OCI-M2 (cell line): ENCODE measurements around the gene ZDHHC17.

Experiments used
- DNase-seq: peaks from one replicate; lab custom pipeline; 2025; ENCODE audit not compliant: unreplicated experiment; lab: John Stamatoyannopoulos, UW

The ZDHHC17 gene

GRCh38 chr12:76876696-76877229, 112.8 kb downstream of the ZDHHC17 start:
- no peak for DNase-seq

DNA sequence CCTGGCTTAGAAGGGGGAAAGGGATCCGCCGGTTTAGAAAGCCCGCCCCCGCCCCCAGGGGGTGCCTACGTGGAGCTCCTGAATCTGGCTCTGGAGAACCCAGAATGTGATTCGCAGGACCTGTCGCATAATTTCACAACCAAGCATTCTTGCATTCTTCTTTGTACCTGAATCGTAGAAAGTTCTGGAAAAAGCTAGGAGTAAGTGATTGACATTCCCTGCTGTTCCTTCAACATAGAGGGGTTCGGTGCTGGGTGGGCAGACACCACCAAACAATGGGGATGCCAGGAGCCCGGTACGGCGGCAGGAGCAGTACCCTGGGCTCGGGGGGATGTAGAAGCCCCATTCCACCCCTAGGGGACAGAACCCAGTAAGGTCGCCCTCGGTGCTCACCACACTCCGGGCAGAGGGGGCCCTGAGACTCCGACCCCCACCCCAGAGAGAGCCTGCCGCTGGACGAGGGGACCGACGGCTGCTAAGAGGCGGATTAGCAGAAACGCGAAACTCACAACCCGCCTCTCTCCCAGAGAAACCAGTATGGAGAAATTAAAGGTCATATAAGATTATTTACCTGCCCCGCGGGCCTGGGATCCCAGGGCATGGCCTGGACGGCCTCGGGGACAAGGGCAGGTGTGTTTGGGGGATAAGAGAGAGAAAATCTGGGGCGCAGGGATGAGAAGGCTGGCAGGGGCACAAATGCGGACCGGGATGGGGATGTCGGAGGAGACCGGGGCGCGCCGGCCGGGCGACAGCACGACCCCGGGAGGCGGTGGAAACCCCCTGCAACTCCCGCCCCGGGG, 114.4 kb downstream of the ZDHHC17 start:
- no peak for DNase-seq

GRCh38 chr12:76878899-76879709, 115.2 kb downstream of the ZDHHC17 start, which contains the start of gene CSRP2:
TSS of gene CSRP2 (minus strand) at chr12:76879019. CDS start at chr12:76866260, 12,759 bp downstream.
- peak; percentile 34 for DNase-seq

DNA sequence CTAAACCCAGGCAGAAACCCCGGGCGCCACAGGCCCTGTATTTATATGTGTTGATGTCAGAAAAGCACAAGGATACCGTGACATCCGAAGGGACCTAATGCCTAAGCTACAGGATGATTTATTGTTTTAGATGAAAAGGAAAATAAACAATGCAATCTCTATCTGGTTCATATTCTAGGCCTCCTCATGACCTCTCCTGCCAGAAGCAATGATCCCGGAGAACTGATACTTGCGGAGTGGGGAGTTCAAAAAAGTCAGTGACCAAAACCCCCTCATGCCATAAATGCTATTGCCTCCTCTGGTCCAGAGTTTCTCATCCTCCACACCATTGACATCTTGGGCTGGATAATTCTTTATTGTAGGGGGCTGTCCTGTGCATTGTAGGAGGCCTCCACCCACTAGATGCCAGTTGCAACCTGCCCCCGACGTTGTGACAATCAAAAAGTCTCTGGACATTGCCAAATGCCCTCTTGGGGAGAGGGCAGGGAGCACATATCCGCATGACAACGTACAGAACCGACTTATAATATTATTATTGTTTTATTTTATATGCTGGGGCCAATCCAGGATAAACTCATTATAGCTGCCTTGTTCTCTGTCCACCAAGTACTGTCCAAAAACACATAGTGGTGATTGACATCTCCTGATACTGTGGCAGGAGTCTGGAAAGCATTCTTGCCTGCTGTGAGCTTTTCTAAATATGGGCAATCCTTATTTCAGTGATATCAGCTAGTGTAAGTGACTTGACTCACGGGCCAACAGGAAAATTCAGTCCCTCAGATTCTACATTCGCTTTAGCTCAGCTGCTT, 116.0 kb downstream of the ZDHHC17 start:
- no peak for DNase-seq

GRCh38 chr12:76880519-76881023, 116.7 kb downstream of the ZDHHC17 start:
- no peak for DNase-seq

DNA sequence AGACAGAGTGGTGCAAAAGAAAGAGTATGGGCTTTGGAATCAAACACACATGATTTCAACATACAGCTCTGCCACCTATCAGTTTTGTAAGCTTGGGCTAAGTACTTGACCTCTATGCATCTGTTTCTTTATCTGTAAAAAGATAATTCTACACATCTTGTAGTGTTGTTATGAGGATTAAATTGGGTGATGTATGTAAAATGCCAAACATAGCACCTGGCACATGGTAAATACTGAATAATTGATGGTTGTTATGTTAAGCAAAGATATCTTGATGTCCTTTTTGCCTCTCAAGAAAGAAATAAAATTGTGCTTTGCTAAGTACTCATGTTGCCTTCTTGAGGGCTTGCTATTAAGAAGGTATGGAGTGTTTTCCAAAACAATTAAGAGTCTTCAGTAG, 117.2 kb downstream of the ZDHHC17 start:
- no peak for DNase-seq

GRCh38 chr12:76882367-76882766, 118.5 kb downstream of the ZDHHC17 start:
- no peak for DNase-seq

DNA sequence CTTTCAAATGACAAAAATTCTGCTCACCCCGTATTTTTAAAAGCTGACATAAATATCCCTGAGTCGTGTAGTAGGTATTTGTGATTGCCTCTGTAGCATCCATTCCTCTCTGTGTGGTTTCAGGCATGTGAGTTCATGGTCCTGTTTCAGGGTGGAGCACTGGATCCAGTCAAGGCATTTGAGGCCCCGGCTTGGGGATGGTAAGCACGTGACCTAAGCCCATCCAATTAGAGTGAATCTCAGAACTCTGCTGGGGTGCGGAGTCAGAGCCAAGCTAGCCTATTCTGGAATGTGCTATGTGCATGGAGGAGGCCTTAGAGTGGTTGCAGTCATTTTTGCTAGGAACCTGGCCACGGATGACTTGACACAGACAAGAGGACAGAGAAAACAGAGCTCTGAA, 119.2 kb downstream of the ZDHHC17 start:
- no peak for DNase-seq

DNA sequence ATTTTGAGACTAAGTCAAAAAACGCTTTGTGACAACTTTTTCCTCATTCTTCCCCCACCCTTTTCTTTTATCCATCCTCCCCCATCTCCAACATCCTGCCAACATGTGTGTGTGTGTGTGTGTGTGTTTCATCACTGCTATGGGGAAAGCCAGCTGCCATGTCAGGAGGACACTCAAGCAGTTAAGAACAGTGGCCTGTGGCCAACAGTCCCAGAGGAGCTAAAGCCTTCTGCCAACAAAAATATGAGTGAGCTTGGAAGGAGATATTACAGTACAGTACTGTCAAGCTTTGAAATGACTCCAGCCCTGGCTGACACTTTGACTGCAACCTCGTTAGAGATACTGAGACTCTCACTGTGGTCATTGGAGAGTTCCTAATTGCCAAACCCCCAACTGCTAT, 119.9 kb downstream of the ZDHHC17 start:
- no peak for DNase-seq

- no peak for DNase-seq
Observed at GRCh38 chr12:76888775-76889174, 124.9 kb downstream of the ZDHHC17 start.

DNA sequence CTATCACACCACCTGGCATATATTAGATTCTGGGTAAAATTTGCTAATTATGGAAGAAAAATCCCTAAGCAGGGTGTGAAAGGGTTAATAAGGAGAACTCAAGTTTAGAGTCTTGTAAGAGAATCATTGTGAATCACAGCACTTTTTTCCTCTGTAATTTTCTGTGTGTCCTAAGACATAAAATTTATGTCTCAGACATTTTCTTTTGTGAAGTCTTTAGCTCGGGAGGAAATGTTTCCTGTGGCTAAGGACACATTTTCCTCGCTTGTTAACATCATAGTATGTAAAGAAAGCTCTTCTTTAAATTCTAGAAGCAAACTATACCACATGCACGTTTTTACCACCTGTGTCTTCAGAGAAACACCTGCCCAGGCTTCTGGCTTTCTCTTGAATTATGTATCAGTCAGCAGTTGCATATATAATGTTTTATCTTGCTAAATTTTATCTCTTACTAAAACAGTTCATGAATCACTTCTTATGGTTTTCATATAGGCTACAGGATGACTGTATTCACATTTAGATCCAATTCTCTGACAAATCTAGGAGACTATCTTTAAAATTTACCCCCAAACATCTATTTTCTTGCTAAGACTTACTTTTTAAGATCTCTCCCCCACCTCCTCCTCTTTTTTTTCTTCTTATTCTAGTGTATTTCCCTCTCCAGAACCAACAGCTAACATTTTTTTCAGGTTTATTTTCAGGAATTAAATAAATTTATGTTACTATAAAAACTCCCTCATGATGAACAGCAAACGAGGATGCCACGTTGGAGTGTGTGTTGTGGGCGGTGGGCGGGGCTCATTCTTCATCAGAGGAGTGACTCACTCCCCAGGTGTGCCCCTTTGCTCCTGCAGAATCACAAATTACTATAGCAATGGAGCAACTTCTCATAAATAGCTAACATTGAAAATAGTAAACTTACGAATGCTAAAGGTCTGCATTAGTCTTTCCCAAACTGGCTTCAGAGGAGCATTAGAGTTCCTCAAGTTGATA, 126.5 kb downstream of the ZDHHC17 start:
- DNase-seq = no peak

DNA sequence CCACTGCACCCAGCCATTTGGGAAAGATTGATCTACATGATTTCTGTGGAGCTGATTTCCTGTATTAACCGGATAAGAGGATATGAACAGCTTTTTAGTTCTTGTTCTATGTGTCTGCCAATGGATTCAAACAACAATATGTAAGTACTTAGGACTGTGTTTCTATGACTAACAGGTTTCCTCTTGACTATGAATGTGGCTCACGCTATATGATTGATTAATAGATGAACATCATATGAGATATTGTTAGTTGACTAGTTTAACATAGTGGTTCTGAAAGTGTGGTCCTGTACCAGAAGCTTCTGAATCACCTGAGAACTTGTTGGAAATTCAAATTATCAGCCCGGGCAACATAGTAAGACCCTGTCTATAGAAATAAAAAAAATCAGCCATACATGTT, 127.7 kb downstream of the ZDHHC17 start:
- DNase-seq = no peak

- no peak for DNase-seq
Observed at GRCh38 chr12:76895796-76896195, 131.9 kb downstream of the ZDHHC17 start.

DNA sequence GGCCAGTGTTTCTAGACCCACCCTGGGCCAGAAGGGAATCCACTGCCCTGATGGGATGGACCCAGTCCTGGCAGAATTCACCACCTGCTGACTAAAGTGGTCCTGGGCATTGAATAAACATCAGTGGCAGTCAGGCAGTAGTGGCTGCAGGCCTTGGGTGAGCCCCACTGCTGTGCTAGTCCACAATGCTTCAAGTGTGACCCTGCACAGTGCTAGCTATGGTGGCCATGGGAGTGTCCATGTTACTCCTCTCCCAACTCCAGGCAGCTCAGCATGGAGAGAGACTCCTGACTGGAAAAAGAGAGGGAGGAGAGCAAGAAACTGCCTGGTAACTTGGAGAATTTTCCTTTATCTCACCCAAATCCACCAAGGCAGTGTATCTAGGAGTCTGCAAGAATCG, 132.4 kb downstream of the ZDHHC17 start:
- DNase-seq = no peak

GRCh38 chr12:76898442-76898841, 134.5 kb downstream of the ZDHHC17 start:
- no peak for DNase-seq

DNA sequence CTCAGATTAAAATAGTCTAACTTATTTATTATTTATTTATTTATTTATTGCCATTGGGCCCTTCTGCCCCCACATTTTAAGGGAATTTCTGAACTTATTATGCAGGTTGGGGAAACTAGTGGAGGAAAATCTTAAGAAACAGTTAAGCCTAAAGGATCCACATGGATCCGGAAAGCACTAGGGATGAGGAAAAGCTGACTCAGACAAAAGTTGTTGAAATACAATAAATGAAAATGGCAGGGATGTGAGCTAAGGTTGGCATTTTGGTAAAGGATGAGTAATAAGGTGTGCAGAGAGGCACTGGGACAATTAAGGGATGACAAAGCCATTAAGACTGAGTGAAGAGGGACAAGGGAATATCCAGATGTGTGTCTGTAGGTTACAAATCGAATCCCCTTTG, 135.6 kb downstream of the ZDHHC17 start:
- no peak for DNase-seq

GRCh38 chr12:76901628-76902380, 137.9 kb downstream of the ZDHHC17 start:
- no peak for DNase-seq
